Testis (tissue), 3 donors: Measurements from ENCODE around the gene KRT12. TPM values are rescaled to one million over a fixed set of nuclear protein-coding genes. Genes with fewer than 3 reads are reported as not detected.

Source experiments
- DNase-seq: peaks from one replicate; pipeline ENCODE4 v3.0.0-alpha.2; 2019
- H3K27ac ChIP-seq, 2 donors: fragments of 200-600 bp; sonication (generic); one replicate each; pipeline ENCODE4 v1.5.1; 2019
- H3K27me3 ChIP-seq: fragments of 200-600 bp; sonication (generic); one replicate; pipeline ENCODE4 v1.5.1; 2019
- H3K36me3 ChIP-seq: fragments of 200-600 bp; sonication (generic); one replicate; pipeline ENCODE4 v1.5.1; 2017; ENCODE audit warnings: low read depth; ENCODE audit errors: missing control alignments
- H3K4me1 ChIP-seq: fragments of 200-600 bp; sonication (generic); one replicate; pipeline ENCODE4 v1.5.1; 2019
- H3K4me3 ChIP-seq, 2 donors: fragments of 200-600 bp; sonication (generic); one replicate each; pipeline ENCODE4 v1.5.1; 2017 to 2019
- H3K9me3 ChIP-seq: fragments of 200-600 bp; sonication (generic); one replicate; pipeline ENCODE4 v1.5.1; 2017
- CTCF ChIP-seq, 3 experiments: fragments of 450-650 bp in 2 of 3; fragments of 200-600 bp in 1 of 3; sonication (generic) in 1 of 3; IDR thresholded peaks; one replicate each; pipeline ENCODE4 v1.5.1; 2016 to 2019; ENCODE audit warnings: antibody characterized with exemption in 3 of 3, mild to moderate bottlenecking in 2 of 3, moderate library complexity in 1 of 3
- POLR2A ChIP-seq: fragments of 450-650 bp; IDR thresholded peaks from one replicate; pipeline ENCODE4 v1.6.1; 2017; ENCODE audit warnings: antibody characterized with exemption, mild to moderate bottlenecking, moderate library complexity
- WGBS, 2 donors: methylation state at CpG; one replicate each; pipeline ENCODE4 v1.1.5; 2018; 5-methylcytosine and 5-hydroxymethylcytosine counted together
- intact Hi-C: fragments of 100-400 bp; cut with DNase I; formaldehyde crosslinking; loops from one replicate; pipeline ENCODE4 v1.15.1; 2023; ENCODE audit warnings: low total_unique reads
- polyA plus RNA-seq: library from polyadenylated mRNA; stranded (reverse); fragments of 350-450 nt; fragmentation: Illumina TruSeq; extraction: RNeasy Lipid Tissue Mini Kit (QIAGEN cat#74804); gene quantifications from one replicate; pipeline ENCODE4 v1.2.3, GENCODE V29; 2014; ENCODE audit warnings: low read depth, low replicate concordance; ENCODE audit not compliant: insufficient read depth
- total RNA-seq, 2 donors: library from RNA; depleted of rRNA; stranded (reverse); fragments of >200 nt; gene quantifications; one replicate each; pipeline ENCODE4 v1.2.3, GENCODE V29; 2016

The KRT12 gene
- total and polyA plus RNA-seq, 3 donors from 2014 or later = 0.26 to 0.68 (median 0.63) TPM

GRCh38 chr17:40879026-40879425 lies 12.0 kb upstream of the KRT12 start:
- H3K27ac ChIP-seq = no peak overlapping the region
- no peaks in the 10 kb centered on the region for H3K4me1 ChIP-seq
- WGBS, 2 donors = 91 to 100% methylated on average over 1 of the region's 1 CpG
- DNase-seq = no peak
- H3K36me3 ChIP-seq = no peaks in the 10 kb centered on the region
- H3K4me3 ChIP-seq = no peak overlapping the region
- intact Hi-C loops = no loop called here
- TF ChIP-seq CTCF (IDR thresholded peaks at IDR 0.05) (no peak), POLR2A (no peak)
- H3K9me3 ChIP-seq = no peaks in the 10 kb centered on the region
- no peaks in the 10 kb centered on the region for H3K27me3 ChIP-seq

DNA sequence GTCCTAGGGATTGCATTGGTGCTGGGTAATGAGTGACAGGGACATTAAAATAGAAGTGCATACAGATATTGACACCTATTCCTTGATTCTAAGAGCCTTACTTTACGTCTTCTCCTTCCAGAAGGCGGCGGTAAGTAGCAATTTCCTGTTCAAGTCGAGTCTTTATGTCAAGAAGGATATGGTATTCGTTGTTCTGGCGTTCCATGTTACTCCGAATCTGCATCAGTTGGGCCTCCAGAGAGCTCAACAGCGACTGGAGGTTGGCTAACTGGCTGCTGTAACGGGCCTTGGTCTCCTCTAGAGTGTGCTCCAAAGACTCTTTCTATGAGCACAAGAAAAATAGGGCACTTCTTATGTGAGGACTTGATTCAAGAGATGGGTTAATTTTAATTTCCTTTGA lies 11.0 kb upstream of the KRT12 start:
- Histone ChIP-seq H3K4me1 (no peaks in the 10 kb centered on the region), H3K36me3 (no peaks in the 10 kb centered on the region), H3K4me3 (no peak overlapping the region), H3K9me3 (no peaks in the 10 kb centered on the region), H3K27me3 (no peaks in the 10 kb centered on the region), H3K27ac (no peak overlapping the region)
- no peak for DNase-seq
- TF ChIP-seq POLR2A (no peak), CTCF (IDR thresholded peaks at IDR 0.05) (no peak)
- intact Hi-C loops = no loop called here
- WGBS, 2 donors = 93 to 94% methylated on average over 9 of the region's 9 CpGs

DNA sequence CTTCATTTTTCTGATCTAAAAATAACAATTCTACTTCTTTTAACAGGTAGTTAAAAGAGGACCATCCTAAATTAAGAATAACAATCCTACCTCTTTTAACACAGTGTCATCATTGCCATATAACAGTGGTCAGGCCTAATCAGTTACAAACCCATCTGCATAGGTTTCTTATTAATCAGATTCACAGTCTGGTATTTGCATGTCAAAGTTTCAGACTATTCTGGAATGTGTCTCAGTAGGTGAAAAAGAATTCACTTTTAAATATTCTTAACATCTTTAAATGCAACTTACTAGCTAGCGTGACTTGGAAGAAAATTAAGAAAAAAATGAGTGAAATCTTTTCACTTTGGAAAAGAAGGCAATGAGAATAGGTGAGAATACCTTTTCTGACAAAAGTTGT lies 6.8 kb upstream of the KRT12 start:
- intact Hi-C loops = no loop called here

GRCh38 chr17:40873255-40873654 lies 6.2 kb upstream of the KRT12 start:
- no peaks in the 10 kb centered on the region for H3K27me3 ChIP-seq
- DNase-seq = no peak
- H3K9me3 ChIP-seq = no peaks in the 10 kb centered on the region
- TF ChIP-seq POLR2A (no peak), CTCF (IDR thresholded peaks at IDR 0.05) (no peak)
- no peak overlapping the region for H3K4me3 ChIP-seq
- no peaks in the 10 kb centered on the region for H3K4me1 ChIP-seq
- H3K36me3 ChIP-seq = no peaks in the 10 kb centered on the region
- intact Hi-C loops = no loop called here
- no peak overlapping the region for H3K27ac ChIP-seq

More for the DNA sequence above, 6.8 kb upstream of the KRT12 start:
- Histone ChIP-seq H3K4me3 (no peak overlapping the region), H3K4me1 (no peaks in the 10 kb centered on the region), H3K27me3 (no peaks in the 10 kb centered on the region), H3K27ac (no peak overlapping the region), H3K36me3 (no peaks in the 10 kb centered on the region), H3K9me3 (no peaks in the 10 kb centered on the region)
- DNase-seq = no peak
- WGBS, 2 donors = 98 to 100% methylated on average over 1 of the region's 1 CpG
- TF ChIP-seq POLR2A (no peak), CTCF (IDR thresholded peaks at IDR 0.05) (no peak)

DNA sequence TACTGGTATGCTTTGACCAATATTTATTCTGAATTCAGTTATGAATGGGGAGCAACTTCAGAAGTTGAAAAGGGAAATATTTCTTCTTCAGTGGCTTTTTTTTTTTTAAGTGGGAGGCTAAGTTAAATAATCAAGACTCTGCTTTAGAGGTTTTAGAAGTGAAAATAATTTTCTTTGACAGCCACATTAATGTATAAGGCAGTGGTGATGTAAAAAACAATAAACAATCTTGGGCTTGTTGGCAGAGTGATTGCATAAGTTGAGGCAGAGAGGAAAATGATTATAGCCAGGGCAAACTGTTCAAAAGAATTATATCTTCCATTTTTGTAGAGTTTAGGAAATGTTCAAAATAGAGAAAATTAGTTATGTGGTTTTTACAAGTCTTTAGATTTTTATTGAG lies 5.4 kb upstream of the KRT12 start:
- no peak for DNase-seq
- Histone ChIP-seq H3K4me3 (no peak overlapping the region), H3K27me3 (no peaks in the 10 kb centered on the region), H3K4me1 (no peaks in the 10 kb centered on the region), H3K9me3 (no peaks in the 10 kb centered on the region), H3K27ac (no peak overlapping the region), H3K36me3 (no peaks in the 10 kb centered on the region)
- intact Hi-C loops = no loop called here
- TF ChIP-seq CTCF (IDR thresholded peaks at IDR 0.05) (no peak), POLR2A (no peak)
